Measurements from ENCODE around the gene PRORP. TPM values are rescaled to one million over a fixed set of nuclear protein-coding genes. Genes with fewer than 3 reads are reported as not detected.

Gene PRORP
- total RNA-seq, 2 donors from 2014 or later, result 12.5 to 21.8 TPM

DNA sequence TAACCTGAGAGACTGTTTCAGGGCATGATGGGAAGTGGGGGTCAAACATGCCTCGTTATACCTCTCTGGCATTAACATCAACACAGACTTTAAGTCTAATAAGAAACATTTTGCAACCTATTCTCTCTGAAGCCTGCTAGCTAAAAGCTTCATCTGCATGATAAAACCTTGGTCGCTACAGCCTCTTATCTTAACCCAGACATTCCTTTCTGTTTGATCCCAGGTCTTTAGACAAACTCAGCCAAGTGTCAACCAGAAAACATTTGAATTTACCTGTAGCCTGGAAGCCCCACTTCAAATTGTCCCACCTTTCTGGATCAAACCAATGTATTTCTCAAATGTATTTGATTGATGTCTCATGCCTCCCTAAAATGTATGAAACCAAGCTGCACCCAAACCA, 9.7 kb upstream of the PRORP start:
- Histone ChIP-seq H3K4me3 (no peak overlapping the region), H3K27me3 (no peaks in the 10 kb centered on the region), H3K27ac (no peak overlapping the region), H3K4me1 (no peaks in the 10 kb centered on the region), H3K36me3 (replicated peaks in 1 of 2; ENCODE audit: insufficient read depth in 1 of 2, low read depth in 2 of 2) (peaks cover 0 to 2% of the 10 kb centered on the region in 2 donors), H3K9me3 (no peaks in the 10 kb centered on the region)
- intact Hi-C loops (cut with DNase I), result no loop called here
- no peak for DNase-seq
- no peak for ATAC-seq
- 71 to 95% methylated on average over 2 of the region's 2 CpGs for WGBS, 2 donors
- TF ChIP-seq POLR2A (IDR thresholded peaks at IDR 0.05), result no peak
- TF ChIP-seq, protein P1, sequence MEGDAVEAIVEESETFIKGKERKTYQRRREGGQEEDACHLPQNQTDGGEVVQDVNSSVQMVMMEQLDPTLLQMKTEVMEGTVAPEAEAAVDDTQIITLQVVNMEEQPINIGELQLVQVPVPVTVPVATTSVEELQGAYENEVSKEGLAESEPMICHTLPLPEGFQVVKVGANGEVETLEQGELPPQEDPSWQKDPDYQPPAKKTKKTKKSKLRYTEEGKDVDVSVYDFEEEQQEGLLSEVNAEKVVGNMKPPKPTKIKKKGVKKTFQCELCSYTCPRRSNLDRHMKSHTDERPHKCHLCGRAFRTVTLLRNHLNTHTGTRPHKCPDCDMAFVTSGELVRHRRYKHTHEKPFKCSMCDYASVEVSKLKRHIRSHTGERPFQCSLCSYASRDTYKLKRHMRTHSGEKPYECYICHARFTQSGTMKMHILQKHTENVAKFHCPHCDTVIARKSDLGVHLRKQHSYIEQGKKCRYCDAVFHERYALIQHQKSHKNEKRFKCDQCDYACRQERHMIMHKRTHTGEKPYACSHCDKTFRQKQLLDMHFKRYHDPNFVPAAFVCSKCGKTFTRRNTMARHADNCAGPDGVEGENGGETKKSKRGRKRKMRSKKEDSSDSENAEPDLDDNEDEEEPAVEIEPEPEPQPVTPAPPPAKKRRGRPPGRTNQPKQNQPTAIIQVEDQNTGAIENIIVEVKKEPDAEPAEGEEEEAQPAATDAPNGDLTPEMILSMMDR (IDR thresholded peaks at IDR 0.05), result no peak

DNA sequence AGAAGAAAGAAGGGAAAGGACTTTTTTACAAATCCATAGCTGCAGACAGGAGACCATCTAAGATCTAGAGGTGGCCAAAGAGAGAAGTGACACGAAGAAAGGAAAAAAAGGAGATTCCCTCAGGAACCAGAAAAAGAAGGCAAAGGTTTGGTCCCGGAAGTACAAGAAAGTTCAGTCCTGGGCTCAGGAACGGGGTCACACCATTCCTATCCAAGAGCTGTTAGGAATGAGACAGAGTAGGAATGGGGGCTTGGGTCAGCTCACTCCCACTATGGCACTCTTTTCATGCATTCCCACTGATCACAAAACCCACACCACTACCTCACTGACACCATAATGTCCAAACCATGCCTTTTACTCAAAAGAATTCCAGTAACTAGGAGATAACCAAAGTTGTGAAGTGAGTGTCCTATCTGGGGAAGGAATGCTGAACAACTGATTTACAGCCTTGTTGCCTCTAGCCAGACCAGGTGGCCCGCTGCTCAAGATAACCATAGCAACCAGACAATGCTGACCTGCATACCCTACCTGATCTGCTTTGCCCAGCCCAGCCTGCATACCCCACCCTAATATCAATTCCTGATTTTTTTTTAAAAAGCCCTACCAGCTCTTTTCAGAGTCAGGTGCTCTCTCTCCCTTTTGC, 8.9 kb upstream of the PRORP start:
- intact Hi-C loops (cut with DNase I), result no loop called here
- ATAC-seq (no peak), DNase-seq (no peak)
- WGBS, 2 donors, result 95 to 96% methylated on average over 4 of the region's 4 CpGs
- H3K36me3 ChIP-seq (replicated peaks in 1 of 2; ENCODE audit: insufficient read depth in 1 of 2, low read depth in 2 of 2), result peaks cover 0 to 2% of the 10 kb centered on the region in 2 donors
- H3K4me1 ChIP-seq, result no peaks in the 10 kb centered on the region
- H3K27me3 ChIP-seq, result no peaks in the 10 kb centered on the region
- no peaks in the 10 kb centered on the region for H3K9me3 ChIP-seq
- H3K4me3 ChIP-seq, result no peak overlapping the region
- TF ChIP-seq, protein P1 (IDR thresholded peaks at IDR 0.05), result no peak
- no peak for TF ChIP-seq POLR2A (IDR thresholded peaks at IDR 0.05)
- H3K27ac ChIP-seq, result no peak overlapping the region

DNA sequence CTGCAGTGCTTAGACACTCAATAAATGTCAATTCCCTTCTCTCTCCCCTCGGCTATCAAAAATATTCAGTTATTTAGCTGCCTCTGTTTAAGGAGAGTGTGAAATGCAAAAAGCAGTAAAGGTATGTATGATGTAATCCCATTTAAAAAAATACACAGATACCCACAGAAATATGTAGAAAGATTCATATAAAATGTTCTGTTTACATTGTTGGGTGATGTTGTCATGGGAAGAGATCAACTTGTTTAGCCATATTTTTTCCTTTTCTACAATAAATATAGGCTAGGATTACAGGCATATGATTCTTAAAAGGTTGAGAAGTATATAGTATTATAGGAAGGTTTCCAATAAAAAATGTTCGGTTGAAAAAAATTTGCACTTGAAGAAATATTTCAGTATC, 8.3 kb upstream of the PRORP start:
- 83% methylated on average over 2 of the region's 2 CpGs for WGBS, 2 donors
- H3K4me3 ChIP-seq, result no peak overlapping the region
- no peak for ATAC-seq
- DNase-seq, result no peak
- no peak overlapping the region for H3K27ac ChIP-seq
- no peaks in the 10 kb centered on the region for H3K4me1 ChIP-seq
- peaks cover 0 to 2% of the 10 kb centered on the region in 2 donors for H3K36me3 ChIP-seq (replicated peaks in 1 of 2; ENCODE audit: insufficient read depth in 1 of 2, low read depth in 2 of 2)
- TF ChIP-seq POLR2A (IDR thresholded peaks at IDR 0.05), result no peak
- TF ChIP-seq, protein P1 (IDR thresholded peaks at IDR 0.05), result no peak
- H3K27me3 ChIP-seq, result no peaks in the 10 kb centered on the region
- intact Hi-C loops (cut with DNase I), result no loop called here
- H3K9me3 ChIP-seq, result no peaks in the 10 kb centered on the region

DNA sequence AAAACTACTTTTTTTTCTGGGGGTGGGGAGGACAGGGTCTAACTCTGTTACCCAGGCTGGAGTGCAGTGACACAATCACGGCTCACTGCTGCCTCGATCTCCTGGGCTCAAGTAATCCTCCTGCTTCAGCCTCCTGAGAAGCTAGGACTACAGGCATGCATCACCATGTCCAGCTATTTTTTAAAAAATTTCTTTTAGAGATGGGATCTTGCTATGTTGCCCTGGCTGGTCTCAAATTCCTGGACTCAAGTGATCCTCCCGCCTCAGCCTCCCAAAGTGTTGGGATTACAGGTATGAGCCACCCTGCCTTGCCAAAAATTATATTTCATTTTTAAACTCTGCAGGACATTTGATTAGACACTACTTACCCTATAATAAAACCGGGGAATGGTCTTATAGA, 6.1 kb upstream of the PRORP start:
- WGBS, 2 donors, result 96% methylated on average over 4 of the region's 4 CpGs
- no peak for TF ChIP-seq POLR2A (IDR thresholded peaks at IDR 0.05)
- TF ChIP-seq, protein P1 (IDR thresholded peaks at IDR 0.05), result no peak
- DNase-seq (no peak), ATAC-seq (no peak)
- Histone ChIP-seq H3K9me3 (no peaks in the 10 kb centered on the region), H3K27ac (no peak overlapping the region), H3K27me3 (no peaks in the 10 kb centered on the region), H3K4me3 (no peak overlapping the region), H3K4me1 (peaks cover 5% of the 10 kb centered on the region), H3K36me3 (replicated peaks in 1 of 2; ENCODE audit: insufficient read depth in 1 of 2, low read depth in 2 of 2) (no peaks in the 10 kb centered on the region)
- intact Hi-C loops (cut with DNase I), result no loop called here

DNA sequence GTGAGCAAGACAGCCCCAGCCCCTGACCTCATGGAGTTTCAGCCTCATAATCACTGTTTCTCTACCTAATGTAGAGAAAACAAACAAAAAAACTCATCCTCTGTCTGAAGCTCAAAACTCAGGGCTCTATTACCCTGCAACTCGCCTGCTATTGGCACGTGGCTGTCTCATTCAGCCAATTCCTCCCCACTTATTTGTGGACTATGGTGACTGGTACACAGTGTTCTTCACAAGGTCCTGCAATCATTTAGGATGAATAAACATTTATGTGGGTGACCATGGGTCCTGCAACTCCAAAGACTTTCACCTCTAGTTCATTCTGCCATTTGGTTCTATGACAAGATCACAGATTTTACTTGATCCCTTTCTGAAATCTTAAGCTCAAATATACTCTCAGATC, 5.2 kb upstream of the PRORP start:
- no peak for ATAC-seq
- no peak overlapping the region for H3K4me3 ChIP-seq
- TF ChIP-seq, protein P1 (IDR thresholded peaks at IDR 0.05), result no peak
- TF ChIP-seq POLR2A (IDR thresholded peaks at IDR 0.05), result no peak
- 95 to 100% methylated on average over 2 of the region's 2 CpGs for WGBS, 2 donors
- H3K4me1 ChIP-seq, result peaks cover 5% of the 10 kb centered on the region
- no peak for DNase-seq
- intact Hi-C loops (cut with DNase I), result no loop called here
- no peak overlapping the region for H3K27ac ChIP-seq
- H3K9me3 ChIP-seq, result no peaks in the 10 kb centered on the region
- no peaks in the 10 kb centered on the region for H3K27me3 ChIP-seq
- no peaks in the 10 kb centered on the region for H3K36me3 ChIP-seq (replicated peaks in 1 of 2; ENCODE audit: insufficient read depth in 1 of 2, low read depth in 2 of 2)

All from body of pancreas (tissue), 4 donors.